GM19328 (cell line): ENCODE results near the gene IQSEC1.
A peak's percentile ranks its signal among the peaks of the same experiment; 100 is the strongest.

Source experiments
- ATAC-seq: cut with Tn5 transposase; IDR thresholded peaks from one replicate; pipeline ENCODE4 v1.9.1; 2021; ENCODE audit warnings: mild to moderate bottlenecking, moderate library complexity; ENCODE audit not compliant: unreplicated experiment

IQSEC1 gene

GRCh38 chr3:13073326-13074005, at the start of gene IQSEC1:
Gene IQSEC1, minus strand, starts transcription at chr3:13073429. Its CDS starts 415 bp downstream, at chr3:13073014.
- ATAC-seq: peak; percentile 45

DNA sequence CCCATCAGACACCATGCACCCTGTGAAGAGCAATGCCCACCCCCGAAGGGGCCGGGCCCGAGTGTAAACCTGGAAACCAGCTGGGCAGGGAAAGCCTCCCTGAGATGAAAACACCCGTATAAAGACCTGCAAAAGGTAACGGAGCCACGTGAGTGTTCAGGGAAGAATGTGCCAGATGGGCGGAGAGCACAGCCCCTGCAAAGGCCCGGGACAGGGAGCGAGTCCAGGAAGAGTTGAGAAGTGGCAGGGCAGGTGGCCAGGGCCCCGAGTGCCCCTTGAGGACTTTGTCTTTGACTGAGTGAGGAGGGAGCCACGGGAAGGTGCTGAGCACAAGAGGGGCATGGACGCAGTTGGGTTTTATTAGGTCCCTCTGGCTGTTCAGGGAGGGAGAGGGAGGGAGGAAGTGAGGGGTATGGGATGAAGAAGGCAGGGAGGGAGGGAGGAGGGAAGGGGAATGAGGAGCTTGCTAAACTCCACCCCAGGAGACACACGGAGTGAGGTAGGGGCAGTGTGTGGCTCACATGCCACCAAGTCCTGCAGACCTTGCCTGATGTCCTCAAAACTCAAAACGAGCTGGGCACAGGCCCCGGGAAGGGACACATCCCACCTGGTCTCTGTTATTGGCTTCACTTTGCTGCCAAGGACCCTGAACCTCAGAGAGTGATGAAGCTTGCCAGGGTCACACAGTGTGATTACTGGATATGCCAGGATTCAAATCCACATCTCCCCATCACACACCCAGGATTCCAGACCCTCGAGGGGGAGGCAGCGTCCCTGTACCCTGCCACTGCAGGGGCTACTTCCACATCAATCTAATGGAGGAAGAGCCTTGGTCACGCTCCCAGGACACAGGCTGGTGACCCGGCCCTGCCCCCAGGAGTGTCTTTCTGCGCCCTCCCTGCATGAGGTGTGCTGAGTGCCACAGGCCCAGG, 49.1 kb upstream of the IQSEC1 start:
- ATAC-seq: no peak

DNA sequence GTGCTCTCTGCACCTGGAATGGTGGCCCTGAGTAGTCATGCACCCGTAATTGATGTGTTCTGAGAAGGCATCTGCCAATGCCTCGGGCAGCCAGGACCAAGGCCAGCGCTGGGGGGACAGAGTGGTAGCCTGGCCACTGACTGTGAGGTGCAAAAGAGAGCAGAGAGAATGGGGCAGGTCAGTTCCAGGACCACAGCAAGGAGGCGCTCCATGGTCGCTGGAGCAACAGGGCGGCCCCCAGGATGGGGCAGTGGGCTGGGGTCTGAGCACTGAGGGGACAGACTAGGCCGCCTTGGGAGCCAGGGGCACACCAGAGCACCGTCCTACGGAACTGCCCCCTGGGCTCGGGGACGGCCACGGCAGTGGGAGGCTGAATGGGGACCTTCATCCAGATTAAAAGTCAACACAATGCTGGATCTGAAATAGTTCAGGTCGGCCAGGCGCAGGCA, 48.3 kb upstream of the IQSEC1 start:
- no peak for ATAC-seq

DNA sequence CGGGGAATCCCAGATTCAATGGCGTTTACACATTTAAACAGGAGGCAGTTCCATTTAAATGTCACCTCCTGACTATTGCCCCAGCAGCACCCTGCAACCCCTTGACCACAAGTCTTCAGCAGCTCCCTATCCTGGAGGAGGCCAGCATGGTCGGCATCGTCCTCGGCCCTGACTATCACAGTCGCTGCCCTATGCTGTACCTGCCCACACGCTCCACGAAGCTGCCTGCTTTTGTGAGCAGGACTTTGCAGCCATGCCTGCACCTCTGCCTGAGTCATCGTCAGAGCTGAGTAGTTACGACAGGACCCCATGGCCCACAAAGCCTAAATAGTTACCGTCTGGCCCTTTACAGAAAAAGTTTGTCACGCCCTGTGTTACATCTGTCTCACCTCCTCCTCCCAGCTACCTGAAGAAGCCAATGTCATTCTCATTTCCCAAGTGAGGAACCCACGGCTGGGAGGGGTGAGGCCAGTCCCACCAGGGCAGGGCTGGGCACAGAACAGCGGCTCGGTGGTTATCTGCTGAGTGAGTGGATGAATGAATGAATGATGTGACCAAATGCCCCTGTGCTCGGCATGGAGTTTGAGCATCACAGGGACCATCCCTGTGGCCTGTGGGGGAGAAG, 47.8 kb upstream of the IQSEC1 start:
- no peak for ATAC-seq

- no peak for ATAC-seq
Observed at GRCh38 chr3:13120289-13120927, 47.2 kb upstream of the IQSEC1 start.

DNA sequence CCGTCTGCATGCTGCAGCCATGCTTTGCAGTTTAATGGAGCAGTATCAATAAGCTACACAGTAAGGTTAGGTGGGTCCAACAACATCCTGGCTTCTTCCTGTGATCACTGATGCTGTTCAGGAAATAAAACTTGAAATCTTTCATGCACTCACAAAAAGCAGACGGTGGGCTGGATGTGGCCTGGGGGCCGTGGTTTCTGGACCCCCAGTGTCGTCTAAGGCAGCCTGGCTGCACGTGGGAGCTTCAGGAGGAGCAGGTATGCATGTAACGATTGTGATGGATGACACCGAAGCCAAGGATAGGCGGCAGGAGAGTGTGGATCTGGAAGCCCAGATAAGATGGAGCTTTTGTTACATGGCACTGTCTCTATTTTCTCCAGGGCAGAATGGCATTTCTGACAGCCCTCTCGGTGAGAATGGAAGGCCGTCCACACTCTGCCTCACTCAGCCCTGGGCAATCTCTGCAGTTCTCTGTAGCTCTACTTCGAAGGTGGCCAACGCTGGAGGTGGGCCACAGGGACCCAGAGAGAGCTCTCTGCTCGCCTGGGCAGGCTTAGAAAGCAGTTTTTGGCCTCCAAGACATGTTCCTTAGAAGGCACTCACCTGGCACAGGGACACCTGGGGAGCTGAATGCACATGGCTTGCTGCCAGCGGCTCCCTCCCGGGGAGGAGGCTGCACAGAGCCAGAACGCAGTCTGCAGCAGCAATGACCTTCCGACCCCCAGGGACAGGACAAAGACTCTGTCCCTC, 46.4 kb upstream of the IQSEC1 start:
- no peak for ATAC-seq

DNA sequence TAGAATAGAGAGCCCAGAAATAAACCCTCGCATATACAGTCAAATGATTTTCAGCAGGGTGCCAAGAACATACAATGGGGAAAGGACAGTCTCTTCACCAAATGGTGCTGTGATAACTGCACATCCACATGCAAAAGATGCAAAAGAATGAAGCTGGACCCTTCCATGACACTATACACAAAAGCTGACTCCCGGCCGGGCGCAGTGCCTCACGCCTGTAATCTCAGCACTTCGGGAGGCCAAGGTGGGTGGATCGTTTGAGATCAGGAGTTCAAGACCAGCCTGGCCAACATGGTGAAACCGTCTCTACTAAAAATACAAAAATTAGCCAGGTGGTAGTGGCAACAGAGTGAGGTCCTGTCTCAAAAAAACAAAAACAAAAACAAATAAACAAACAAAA, 43.2 kb upstream of the IQSEC1 start:
- ATAC-seq: no peak

GRCh38 chr3:13115991-13116390, 42.8 kb upstream of the IQSEC1 start:
- no peak for ATAC-seq

DNA sequence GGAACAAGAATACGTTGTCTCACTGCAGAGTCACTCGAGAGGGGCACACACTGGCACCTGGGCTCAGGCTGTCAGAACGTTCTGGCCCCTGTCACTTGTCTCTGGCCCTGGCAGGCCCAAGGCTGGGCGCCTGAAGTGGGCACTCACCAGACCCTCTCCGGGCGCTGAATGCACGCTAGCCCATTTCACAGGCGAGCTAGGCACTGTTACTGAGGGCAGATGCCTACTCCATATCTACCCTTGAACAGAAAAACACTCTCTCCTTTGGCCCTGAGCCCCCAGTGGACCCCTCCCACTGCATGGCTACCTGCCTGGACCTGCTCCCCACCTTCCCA, 42.3 kb upstream of the IQSEC1 start:
- no peak for ATAC-seq

- ATAC-seq: no peak
Observed at GRCh38 chr3:13114811-13115575, 41.8 kb upstream of the IQSEC1 start.

DNA sequence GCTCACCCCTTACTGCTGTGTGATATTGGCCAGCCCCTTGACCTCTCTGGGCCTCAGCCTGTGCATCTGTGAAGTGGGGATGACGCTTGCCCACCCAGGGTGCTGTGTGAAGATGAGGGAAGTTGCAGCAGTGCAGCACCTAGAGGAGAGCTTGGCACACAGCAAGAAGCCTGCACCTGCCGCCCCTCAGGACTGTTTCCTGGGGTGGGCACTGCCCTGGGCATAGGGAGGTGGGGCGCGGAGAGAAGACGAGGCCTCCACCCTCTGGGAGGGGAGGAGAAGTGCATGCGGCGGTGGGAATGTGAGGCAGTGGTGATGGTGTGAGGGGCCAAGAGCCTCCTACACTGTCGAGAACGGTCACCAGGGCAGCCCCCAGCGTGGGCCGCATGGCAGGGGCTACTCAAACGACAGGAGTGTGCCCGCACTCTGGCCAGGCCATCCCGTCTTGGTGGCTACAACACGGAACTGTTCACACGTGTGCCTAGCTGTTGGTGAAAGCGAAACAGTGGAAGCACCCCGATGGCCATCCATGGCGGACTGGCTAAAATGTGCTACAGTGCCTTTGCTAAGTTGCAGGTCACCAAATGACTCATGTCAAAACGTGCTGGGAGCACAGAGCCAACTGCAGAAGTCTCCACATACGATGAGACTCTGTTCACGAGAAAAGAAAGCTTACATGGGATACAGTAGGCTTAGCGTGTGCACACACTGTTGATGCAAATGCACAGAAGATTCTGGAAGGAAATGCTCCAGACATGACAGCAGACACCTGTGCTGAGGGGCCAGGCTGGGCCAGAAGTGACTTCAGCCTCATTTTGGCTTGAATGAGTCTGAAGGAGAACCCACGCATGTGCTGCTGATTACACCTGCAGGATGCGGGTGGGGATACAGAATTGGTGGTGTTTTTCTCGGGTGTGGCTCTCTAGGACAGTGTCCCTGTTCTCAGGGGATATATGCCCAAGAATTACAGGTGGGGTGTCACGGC, 40.4 kb upstream of the IQSEC1 start:
- ATAC-seq: no peak

GRCh38 chr3:13112521-13113345, 39.5 kb upstream of the IQSEC1 start:
- ATAC-seq: no peak

- no peak for ATAC-seq
Observed at GRCh38 chr3:13111873-13112520, 38.8 kb upstream of the IQSEC1 start.

DNA sequence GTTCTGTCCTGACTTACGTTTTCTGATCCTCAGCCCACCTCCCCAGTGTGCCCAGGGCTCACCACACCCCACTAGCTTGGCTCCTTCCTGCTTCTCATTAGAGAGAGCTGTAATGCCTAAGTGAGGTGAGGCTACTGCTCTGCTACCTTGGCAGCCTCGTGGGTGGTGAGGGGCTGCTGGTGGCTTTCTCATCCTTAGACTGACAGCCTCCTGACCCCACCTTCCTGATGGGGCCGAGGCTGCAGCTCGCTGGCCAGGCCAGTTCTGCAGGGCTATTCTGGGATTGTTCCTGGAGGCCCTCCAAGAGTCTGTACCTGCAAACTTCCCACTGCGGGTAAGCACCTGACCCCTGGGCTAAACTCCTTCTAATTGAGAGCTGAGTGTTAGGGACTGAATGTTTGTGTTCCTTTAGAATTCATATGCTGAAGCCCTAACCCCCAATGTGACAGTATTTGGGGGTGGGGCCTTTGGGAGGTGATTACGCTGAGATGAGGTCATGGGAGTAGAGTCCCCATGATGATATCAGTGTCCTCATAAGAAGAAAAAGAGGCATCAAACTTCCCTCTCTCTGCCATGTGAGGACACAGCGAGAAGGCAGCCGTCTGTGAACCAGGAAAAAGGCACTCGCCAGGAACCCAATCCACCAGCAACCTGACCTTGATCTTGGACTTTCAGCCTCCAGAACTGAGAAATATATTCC, 38.1 kb upstream of the IQSEC1 start:
- ATAC-seq: no peak

DNA sequence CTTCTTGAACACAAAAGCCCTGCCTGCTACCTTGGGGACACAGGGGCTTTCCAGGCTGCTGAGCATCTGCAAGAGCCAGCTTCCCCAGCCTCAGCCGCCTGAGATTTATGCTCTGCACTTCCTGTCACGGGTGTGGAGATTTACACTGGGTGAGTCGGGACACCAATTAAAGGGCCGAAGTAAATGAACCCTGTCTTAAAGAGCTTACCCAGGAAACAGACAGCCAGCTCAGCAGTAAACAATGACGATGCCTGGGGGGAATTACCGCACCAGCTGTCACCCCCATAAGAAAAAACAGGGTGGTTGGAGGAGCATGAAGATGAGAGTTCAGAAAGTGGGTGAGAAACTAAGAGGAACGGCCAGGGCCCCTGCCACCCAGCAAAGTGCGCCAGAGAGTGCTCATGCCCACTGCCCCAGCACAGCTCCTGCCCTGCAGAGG, 37.5 kb upstream of the IQSEC1 start:
- no peak for ATAC-seq

DNA sequence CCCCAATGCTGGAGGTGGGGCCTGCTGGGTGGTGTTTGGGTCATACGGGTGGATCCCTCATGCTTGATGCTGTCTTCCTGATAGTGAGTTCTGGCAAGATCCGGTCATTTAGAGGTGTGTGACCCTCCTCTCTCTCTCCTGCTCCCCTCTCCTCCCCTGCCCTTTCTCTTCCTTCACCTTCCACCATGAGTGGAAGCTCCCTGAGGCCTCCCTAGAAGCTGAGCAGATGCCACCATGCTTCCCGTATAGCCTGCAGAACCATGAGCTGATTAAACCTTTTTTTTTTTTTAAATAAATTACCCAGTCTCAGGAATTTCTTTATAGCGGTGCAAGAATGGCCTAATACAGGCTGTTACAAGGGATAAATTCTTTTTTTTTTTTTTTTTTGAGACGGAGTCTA, 36.3 kb upstream of the IQSEC1 start:
- ATAC-seq: no peak

- no peak for ATAC-seq
Observed at GRCh38 chr3:13108861-13109260, 35.6 kb upstream of the IQSEC1 start.
